Measurements from ENCODE around the gene VPS9D1.

Gene VPS9D1

DNA sequence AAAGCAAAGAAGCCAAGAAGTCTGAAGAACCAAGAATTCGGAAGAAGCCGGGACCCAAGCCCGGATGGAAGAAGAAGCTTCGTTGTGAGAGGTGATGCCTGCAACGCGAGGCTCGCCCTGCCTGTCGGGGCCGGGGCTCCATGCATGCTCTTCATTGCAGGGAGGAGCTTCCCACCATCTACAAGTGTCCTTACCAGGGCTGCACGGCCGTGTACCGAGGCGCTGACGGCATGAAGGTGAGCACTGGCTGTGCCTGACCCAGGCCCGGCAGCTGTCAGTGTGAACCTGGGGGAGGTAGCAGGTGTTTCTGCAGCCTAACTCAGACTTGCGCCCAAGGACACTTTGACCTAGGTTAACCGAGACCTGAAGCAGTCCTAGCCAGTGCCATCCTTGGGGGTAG, 12.6 kb upstream of the VPS9D1 start:
- Histone ChIP-seq H3K4me3 (no peak overlapping the region), H3K4me1 (peaks cover 19% of the 10 kb centered on the region), H3K27me3 (no peaks in the 10 kb centered on the region), H3K9ac (no peak overlapping the region), H3K36me3 (peaks cover 99% of the 10 kb centered on the region), H3K4me2 (no peak overlapping the region), H4K20me1 (peaks cover 91% of the 10 kb centered on the region), H3K27ac (no peak overlapping the region), H3K9me3 (no peaks in the 10 kb centered on the region)
- no peak for TF ChIP-seq Cebpa-rat (IDR thresholded peaks at IDR 0.05)

DNA sequence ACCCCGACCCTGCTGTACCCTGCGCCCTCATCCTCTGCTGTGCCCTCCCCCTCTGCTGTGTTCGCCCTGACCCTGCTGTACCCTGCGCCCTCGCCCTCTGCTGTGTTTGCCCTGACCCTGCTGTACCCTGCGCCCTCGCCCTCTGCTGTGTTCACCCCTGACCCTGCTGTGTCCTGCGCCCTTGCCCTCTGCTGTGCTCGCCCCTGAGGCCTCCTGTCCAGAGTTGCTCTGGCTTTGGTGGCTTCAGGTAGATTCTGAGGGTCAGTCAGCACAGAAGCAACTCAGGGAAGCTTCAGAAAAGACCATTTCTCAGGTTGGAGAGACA, 12.2 kb upstream of the VPS9D1 start:
- Histone ChIP-seq H3K4me3 (no peak overlapping the region), H3K4me2 (no peak overlapping the region), H3K9me3 (no peaks in the 10 kb centered on the region), H3K36me3 (peaks cover 99% of the 10 kb centered on the region), H3K4me1 (peaks cover 17% of the 10 kb centered on the region), H3K27ac (no peak overlapping the region), H4K20me1 (peaks cover 91% of the 10 kb centered on the region), H3K27me3 (no peaks in the 10 kb centered on the region), H3K9ac (no peak overlapping the region)
- no peak for TF ChIP-seq Cebpa-rat (IDR thresholded peaks at IDR 0.05)

DNA sequence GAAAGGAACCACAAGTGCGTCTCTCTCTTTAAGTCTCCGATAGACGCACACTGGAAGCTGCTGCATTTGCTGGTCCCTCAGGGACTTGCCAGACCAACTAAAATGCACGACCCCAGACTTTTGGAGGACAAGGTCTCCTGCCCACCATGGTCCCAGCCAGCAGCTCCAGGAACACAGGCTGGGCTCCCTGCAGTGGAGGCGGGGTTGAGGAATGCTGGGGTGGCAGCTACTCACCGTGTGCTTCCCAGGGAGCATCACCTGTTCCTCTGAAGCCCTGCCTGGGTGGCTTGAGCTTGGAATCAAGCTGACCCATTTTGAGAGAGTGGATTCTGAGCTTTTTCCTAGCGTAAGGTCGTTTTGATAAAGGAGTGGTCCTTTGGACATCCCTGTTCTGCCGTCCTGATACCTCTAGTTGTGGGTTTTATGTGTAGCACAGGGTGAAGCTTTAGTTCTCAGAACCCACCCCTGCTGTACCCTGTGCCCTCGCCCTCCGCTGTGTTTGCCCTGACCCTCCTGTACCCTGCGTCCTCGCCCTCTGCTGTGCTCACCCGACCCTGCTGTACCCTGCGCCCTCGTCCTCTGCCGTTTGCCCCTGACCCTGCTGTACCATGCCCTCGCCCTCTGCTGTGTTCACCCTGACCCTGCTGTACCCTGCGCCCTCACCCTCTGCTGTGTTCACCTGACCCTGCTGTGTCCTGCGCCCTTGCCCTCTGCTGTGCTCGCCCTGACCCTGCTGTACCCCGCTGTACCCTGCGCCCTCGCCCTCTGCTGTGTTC, 11.6 kb upstream of the VPS9D1 start:
- TF ChIP-seq Cebpa-rat (IDR thresholded peaks at IDR 0.05) = no peak
- Histone ChIP-seq H3K9ac (no peak overlapping the region), H3K9me3 (no peaks in the 10 kb centered on the region), H3K4me2 (no peak overlapping the region), H3K36me3 (peaks cover 99% of the 10 kb centered on the region), H3K27me3 (no peaks in the 10 kb centered on the region), H3K4me3 (no peak overlapping the region), H4K20me1 (peaks cover 91% of the 10 kb centered on the region), H3K27ac (no peak overlapping the region), H3K4me1 (peaks cover 17% of the 10 kb centered on the region)

DNA sequence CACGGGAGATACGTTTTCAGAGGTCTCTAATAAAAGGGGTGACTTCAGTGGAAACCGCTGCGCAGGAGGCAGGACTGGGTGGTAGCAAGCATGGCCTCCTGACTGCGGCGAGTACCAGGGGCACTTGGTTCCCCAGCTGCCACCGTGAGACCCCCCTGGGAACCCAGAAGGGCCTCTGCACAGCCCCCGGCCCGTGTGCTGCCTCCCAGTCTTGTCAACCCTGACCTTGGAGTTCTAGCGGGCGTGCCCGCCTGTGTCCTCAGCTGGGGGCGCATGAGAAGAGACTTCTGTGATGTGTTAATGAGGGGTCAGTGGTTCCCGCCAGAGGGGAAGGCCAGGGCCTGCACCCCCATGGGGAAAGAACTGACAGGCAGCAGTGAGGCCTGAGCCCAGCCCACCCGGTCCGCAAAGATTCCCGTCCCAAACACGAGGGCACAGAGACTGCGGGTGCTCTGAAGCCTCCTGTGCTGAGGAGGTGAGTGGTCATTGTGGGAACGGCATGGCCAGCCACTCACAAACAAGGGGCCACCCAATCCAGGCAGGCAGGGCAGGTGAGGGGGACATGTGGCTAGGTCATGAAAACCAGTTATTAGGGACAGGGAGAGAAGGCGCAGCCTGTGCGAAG, 10.0 kb upstream of the VPS9D1 start:
- H3K36me3 ChIP-seq = peaks cover 98% of the 10 kb centered on the region
- H3K27ac ChIP-seq = no peak overlapping the region
- peaks cover 91% of the 10 kb centered on the region for H4K20me1 ChIP-seq
- peaks cover 9% of the 10 kb centered on the region; the same call in 1 of the 2 replicates for H3K4me1 ChIP-seq
- H3K9me3 ChIP-seq = no peaks in the 10 kb centered on the region
- no peak for TF ChIP-seq Cebpa-rat (IDR thresholded peaks at IDR 0.05)
- H3K27me3 ChIP-seq = no peaks in the 10 kb centered on the region
- H3K4me2 ChIP-seq = no peak overlapping the region
- no peak overlapping the region for H3K9ac ChIP-seq
- H3K4me3 ChIP-seq = no peak overlapping the region

DNA sequence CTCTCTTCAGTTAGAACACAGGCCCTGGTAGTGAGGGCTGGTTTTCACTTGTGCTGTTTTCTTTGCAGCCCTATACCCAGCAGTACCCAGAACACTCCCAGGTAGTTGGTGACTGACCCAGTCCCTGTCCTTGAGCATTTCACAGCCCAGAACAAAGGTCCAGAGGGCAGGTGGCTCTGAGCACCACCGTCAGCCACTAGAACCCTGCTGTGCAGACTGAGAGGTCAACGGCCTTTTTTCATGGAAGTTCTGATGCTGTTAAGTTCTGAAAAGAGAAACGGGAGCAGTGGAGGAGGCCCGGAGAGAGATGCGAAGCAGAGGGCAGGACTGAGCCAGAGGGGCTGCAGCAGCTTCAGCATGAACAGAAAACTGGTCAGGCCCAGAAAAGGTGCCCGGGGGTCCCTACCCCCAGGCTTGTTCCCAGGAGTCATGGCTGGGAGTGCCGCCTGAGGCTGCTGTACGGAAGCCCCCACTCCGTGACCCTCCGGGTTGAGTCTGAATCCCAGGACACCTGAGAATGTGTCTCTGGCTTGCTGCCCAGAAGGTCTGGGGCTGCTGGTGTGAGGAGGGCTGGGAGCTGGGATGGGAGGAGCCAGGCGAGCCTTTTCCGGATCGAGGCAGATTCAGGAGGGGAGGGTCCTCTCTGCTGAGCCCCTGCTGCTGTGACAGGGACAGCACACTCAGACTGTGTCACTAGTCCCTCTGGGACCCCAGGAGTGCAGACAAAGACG, 9.3 kb upstream of the VPS9D1 start:
- H4K20me1 ChIP-seq = peaks cover 91% of the 10 kb centered on the region

DNA sequence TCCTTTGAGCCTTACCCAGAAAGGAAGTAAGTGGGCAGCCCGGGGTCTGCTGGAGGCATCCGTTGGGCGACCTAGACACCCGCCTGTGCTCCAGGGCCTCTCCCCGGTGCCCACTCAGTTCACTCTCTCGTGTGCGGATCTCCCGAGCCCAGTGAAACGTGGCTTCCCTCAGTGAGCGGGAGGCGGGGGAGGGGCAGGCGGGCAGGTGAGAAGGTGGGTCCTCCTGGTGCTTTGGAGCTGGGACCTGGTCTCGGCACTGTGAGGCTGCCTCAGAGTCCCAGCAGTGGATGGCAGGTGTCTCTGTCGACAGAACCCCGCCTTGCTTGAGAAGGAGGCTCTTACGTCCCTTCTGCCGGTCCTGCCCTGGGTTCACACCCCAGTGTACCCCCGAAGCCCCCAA, 8.6 kb upstream of the VPS9D1 start:
- H3K4me2 ChIP-seq = no peak overlapping the region
- H3K27me3 ChIP-seq = no peaks in the 10 kb centered on the region
- no peak overlapping the region for H3K27ac ChIP-seq
- TF ChIP-seq Cebpa-rat (IDR thresholded peaks at IDR 0.05) = no peak
- H4K20me1 ChIP-seq = peaks cover 91% of the 10 kb centered on the region
- H3K9ac ChIP-seq = no peak overlapping the region
- no peaks in the 10 kb centered on the region for H3K9me3 ChIP-seq
- no peak overlapping the region for H3K4me3 ChIP-seq
- H3K4me1 ChIP-seq = peaks cover 12% of the 10 kb centered on the region; the same call in 1 of the 2 replicates
- peaks cover 98% of the 10 kb centered on the region for H3K36me3 ChIP-seq

More for the DNA sequence above, 9.3 kb upstream of the VPS9D1 start:
- no peak for TF ChIP-seq Cebpa-rat (IDR thresholded peaks at IDR 0.05)
- no peaks in the 10 kb centered on the region for H3K27me3 ChIP-seq
- peaks cover 9% of the 10 kb centered on the region; the same call in 1 of the 2 replicates for H3K4me1 ChIP-seq
- H3K4me3 ChIP-seq = no peak overlapping the region
- H3K9ac ChIP-seq = no peak overlapping the region; the same call in 1 of the 2 replicates
- H3K9me3 ChIP-seq = no peaks in the 10 kb centered on the region
- no peak overlapping the region for H3K27ac ChIP-seq
- H3K36me3 ChIP-seq = peaks cover 98% of the 10 kb centered on the region
- H3K4me2 ChIP-seq = no peak overlapping the region

DNA sequence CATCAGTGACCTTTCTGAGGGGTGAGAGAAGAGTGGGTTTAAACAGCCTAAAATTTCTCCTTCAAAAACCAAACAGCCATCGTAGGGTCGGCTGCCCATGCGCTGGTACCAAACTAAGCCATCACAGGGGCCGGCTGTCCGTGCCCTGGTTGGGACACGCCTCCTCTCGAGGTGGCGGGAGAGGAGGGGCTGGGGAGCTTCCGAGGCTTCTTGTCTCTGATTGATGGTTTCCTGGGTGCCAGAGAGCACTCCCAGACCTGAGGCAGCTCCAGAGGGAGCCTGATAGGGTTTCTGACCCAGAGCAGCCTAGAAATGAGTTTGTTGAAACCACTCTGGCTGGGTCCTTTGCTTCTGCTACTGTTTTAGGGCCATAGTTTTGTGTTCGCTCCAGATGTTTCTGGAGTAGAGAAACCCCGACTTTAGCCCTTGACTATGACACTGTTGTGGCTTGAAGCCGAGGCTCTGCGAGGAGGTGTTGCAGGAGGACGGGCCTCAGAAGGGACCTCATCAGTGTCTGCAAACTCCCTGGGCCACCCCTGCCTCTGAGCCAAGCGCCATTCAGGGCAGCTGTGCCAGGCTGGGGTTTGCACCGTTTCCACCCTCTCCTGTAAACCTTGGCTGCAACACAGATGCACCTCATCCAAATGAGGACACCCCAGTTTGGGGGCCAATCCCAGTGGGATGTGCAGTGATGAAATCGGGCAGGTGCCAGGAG, 6.9 kb upstream of the VPS9D1 start:
- Histone ChIP-seq H3K36me3 (peaks cover 93% of the 10 kb centered on the region), H4K20me1 (peaks cover 91% of the 10 kb centered on the region), H3K4me2 (no peak overlapping the region), H3K9ac (no peak overlapping the region), H3K27ac (no peak overlapping the region), H3K9me3 (no peaks in the 10 kb centered on the region), H3K4me1 (peaks cover 29% of the 10 kb centered on the region), H3K4me3 (no peak overlapping the region), H3K27me3 (no peaks in the 10 kb centered on the region)
- no peak for TF ChIP-seq Cebpa-rat (IDR thresholded peaks at IDR 0.05)

DNA sequence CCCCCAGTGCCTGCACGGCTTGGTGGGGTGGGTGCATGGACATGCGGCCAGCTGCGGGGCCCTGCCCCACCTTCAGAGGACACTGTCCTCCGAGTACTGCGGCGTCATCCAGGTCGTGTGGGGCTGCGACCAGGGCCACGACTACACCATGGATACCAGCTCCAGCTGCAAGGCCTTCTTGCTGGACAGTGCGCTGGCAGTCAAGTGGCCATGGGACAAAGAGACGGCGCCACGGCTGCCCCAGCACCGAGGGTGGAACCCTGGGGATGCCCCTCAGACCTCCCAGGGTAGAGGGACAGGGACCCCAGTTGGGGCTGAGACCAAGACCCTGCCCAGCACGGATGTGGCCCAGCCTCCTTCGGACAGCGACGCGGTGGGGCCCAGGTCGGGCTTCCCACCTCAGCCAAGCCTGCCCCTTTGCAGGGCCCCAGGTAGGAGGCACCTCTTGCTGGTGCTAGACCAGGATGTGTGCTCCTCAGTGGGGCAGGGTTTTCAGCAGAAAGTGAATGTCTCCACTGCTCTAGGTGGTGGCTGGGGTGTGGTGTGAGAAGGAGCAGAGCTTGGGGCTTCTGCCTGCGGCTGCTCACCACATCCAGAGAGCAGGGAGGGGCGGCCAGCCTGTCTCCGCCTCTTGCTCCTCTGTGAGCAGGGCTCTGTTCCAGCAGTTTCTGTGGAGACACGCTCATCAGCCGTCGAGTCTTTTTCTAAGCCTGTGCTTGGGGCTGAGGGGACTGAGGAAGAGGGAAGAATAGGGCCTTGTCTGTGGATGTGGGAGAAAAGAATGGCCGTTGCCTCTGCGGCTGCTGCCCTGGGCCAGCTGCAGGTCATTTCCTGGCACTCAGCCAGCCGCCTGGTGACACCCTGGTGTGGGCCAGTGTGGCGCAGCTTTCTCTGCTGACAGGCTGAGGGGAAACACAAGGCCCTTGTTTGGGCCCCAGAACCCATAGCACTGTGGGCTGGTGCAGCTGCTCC, 2.9 kb upstream of the VPS9D1 start:
- peaks cover 54% of the 10 kb centered on the region for H3K36me3 ChIP-seq
- TF ChIP-seq Cebpa-rat (IDR thresholded peaks at IDR 0.05) = no peak
- H3K4me3 ChIP-seq = peak overlapping the region; percentile 78
- H3K9ac ChIP-seq = peak overlapping the region; percentile 95
- peaks cover 45% of the 10 kb centered on the region for H3K4me1 ChIP-seq
- H4K20me1 ChIP-seq = peaks cover 91% of the 10 kb centered on the region
- peak overlapping the region; percentile 98 for H3K4me2 ChIP-seq
- peak overlapping the region; percentile 97 for H3K27ac ChIP-seq
- peaks cover 21% of the 10 kb centered on the region for H3K27me3 ChIP-seq
- H3K9me3 ChIP-seq = no peaks in the 10 kb centered on the region

Measured in BLaER1 (cell line).